Neural progenitor cell (in vitro differentiated cells): ENCODE measurements around the gene MRPL23.

Source experiments
- CTCF ChIP-seq: fragments of 200-600 bp; sonication (generic); IDR thresholded peaks from 2 replicates; pipeline ENCODE4 v1.5.1; 2017; ENCODE audit warnings: antibody characterized with exemption, mild to moderate bottlenecking
- EZH2 ChIP-seq: fragments of 200-600 bp; sonication (generic); IDR thresholded peaks from 2 replicates; pipeline ENCODE4 v1.6.1; 2017; ENCODE audit warnings: antibody characterized with exemption, mild to moderate bottlenecking, moderate library complexity
- EZH2phosphoT487 ChIP-seq: fragments of 200-600 bp; sonication (generic); IDR thresholded peaks from 2 replicates; pipeline ENCODE4 v1.6.1; 2017; ENCODE audit warnings: antibody characterized with exemption

- no peak for TF ChIP-seq CTCF
- no peak for TF ChIP-seq EZH2
- no peak for TF ChIP-seq EZH2phosphoT487
These were observed 10.1 kb upstream of the MRPL23 start for GRCh38 chr11:1936781-1937615.
